Measurements from ENCODE around the gene IFI16. TPM values are rescaled to one million over a fixed set of nuclear protein-coding genes. Genes with fewer than 3 reads are reported as not detected.
"Not testable (repeated sequence)": the region's sequence is repeated elsewhere in the genome, so short reads cannot be mapped to it uniquely, and the experiment has no call there.

The IFI16 gene
- total and polyA plus RNA-seq, 12 donors = 39.4 to 130 (median 95.3) TPM

DNA sequence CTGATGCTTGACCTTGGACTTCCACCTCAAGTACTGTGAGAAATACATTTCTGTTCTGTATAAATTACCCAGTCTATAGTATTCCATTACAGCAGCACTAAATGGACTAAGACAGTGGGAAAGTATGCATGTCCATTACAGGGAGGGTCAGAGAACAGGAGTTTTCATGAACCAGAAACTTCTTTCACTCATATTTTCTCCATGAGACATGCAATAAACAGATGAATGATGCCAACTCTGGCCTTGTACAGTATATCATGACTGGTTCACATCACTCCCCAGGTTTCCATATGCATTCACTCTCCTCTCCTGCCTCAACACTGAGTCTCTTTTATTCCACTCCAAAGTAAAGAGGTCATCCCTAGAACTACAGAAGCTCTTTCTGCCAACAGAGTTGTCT, 4.5 kb upstream of the IFI16 start:
- Histone ChIP-seq H3K27me3 (no peaks in the 10 kb centered on the region), H3K4me1 (replicated peaks in 1 of 2) (peaks cover 5 to 42% of the 10 kb centered on the region in 2 donors), H3K36me3 (replicated peaks in 1 of 2) (no peaks in the 10 kb centered on the region), H3K4me3 (no peak overlapping the region), H3K9me3 (replicated peaks in 1 of 3) (no peaks in the 10 kb centered on the region), H3K27ac (peak overlapping the region in 2 of 5 donors; percentile 31 to 44)
- intact Hi-C loops (cut with DNase I) = no loop called here
- DNase-seq = no peak
- no peak for TF ChIP-seq POLR2A (IDR thresholded peaks at IDR 0.05)
- TF ChIP-seq, protein P1, sequence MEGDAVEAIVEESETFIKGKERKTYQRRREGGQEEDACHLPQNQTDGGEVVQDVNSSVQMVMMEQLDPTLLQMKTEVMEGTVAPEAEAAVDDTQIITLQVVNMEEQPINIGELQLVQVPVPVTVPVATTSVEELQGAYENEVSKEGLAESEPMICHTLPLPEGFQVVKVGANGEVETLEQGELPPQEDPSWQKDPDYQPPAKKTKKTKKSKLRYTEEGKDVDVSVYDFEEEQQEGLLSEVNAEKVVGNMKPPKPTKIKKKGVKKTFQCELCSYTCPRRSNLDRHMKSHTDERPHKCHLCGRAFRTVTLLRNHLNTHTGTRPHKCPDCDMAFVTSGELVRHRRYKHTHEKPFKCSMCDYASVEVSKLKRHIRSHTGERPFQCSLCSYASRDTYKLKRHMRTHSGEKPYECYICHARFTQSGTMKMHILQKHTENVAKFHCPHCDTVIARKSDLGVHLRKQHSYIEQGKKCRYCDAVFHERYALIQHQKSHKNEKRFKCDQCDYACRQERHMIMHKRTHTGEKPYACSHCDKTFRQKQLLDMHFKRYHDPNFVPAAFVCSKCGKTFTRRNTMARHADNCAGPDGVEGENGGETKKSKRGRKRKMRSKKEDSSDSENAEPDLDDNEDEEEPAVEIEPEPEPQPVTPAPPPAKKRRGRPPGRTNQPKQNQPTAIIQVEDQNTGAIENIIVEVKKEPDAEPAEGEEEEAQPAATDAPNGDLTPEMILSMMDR (IDR thresholded peaks at IDR 0.05) = no peak

DNA sequence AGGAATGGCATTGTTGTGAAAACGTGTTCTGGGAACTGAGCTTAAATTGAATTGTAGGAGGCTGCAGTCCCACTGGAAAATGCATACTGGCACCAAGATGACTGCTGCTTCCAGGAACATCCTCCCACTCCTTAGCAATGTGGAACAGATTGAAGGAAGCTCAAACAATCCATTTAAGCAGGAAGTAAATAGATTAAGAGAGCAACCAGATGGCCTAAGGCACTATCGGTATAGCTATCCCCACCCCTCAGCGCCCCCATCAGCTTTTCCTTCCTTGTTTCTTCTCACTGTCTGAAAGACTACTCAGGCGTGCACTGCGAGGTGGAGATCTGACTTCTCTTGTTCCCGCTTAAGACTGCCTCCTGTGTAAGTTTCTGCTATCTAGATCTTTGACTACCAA, 4.0 kb upstream of the IFI16 start:
- intact Hi-C loops (cut with DNase I) = no loop called here
- no peaks in the 10 kb centered on the region for H3K36me3 ChIP-seq (replicated peaks in 1 of 2)
- TF ChIP-seq, protein P1 (IDR thresholded peaks at IDR 0.05) = no peak
- no peak for TF ChIP-seq POLR2A (IDR thresholded peaks at IDR 0.05)
- H3K9me3 ChIP-seq (replicated peaks in 1 of 3) = no peaks in the 10 kb centered on the region
- DNase-seq = peak in 1 of 7 donors; percentile 27
- H3K4me1 ChIP-seq (replicated peaks in 1 of 2) = peaks cover 5 to 38% of the 10 kb centered on the region in 2 donors
- WGBS, 4 donors = 58 to 64% (median 62%) methylated on average over 6 of the region's 6 CpGs
- peak overlapping the region in 2 of 5 donors; percentile 31 to 44 for H3K27ac ChIP-seq
- H3K4me3 ChIP-seq = no peak overlapping the region
- no peaks in the 10 kb centered on the region for H3K27me3 ChIP-seq

DNA sequence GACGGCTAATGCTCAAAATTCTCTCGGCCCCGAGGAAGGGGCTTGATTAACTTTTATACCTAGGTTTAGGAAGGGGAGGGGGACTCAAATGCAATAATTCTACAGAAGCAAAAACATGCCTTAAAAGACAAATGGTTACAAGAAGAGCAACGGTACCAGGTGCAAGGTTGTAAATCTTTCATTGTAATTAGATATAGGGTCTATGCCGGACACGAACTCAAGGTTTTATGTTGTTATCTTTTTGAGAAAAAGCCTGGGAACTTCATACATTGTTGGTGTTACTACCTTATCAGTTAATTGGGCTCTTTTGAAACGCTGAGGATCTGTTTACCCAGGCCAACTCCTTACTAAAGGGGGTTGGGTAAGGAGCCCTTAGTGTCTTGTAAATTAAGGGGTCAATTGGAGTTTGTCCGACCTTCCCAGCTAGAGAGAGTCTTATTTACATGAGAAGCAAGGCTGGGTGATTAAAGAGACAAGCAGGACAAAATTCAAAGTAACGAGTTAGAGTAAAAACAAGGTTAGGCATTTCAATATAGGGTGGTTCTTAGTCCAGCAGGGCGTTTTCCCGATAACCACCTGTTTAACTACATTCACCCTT, 3.4 kb upstream of the IFI16 start:
- DNase-seq; H3K36me3 ChIP-seq (replicated peaks in 1 of 2); H3K27me3 ChIP-seq; H3K9me3 ChIP-seq (replicated peaks in 1 of 3); intact Hi-C loops (cut with DNase I); H3K4me3 ChIP-seq: not testable (repeated sequence)
- peak overlapping the region in 1 of 5 donors; percentile 44 for H3K27ac ChIP-seq
- H3K4me1 ChIP-seq (replicated peaks in 1 of 2) = peaks cover 0 to 33% of the 10 kb centered on the region in 2 donors
- WGBS, 4 donors = 77 to 81% (median 78%) methylated on average over 11 of the region's 11 CpGs

DNA sequence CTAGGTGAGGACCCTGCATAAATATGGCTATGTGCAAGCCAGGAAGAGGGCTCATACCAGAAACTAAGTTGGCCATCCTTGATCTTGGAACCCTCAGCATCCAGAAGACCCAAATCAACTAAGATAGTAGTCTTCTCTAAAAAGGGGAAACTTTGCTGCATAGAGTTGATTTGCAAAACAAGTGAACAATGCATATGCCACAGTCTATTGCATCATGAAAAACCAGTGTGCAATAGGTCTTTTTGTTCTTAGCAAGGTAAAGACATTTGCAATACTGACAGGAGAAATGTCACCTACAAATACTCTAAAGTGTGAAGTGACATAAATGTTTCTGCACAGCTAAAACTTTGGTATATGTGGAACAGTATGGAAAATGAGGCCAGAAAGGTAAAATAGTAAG, 2.0 kb upstream of the IFI16 start:
- H3K27me3 ChIP-seq = no peaks in the 10 kb centered on the region
- no peak overlapping the region for H3K27ac ChIP-seq
- intact Hi-C loops (cut with DNase I) = no loop called here
- no peak overlapping the region for H3K4me3 ChIP-seq
- no peak for DNase-seq
- no peaks in the 10 kb centered on the region for H3K36me3 ChIP-seq (replicated peaks in 1 of 2)
- H3K9me3 ChIP-seq (replicated peaks in 1 of 3) = no peaks in the 10 kb centered on the region
- H3K4me1 ChIP-seq (replicated peaks in 1 of 2) = peaks cover 0 to 34% of the 10 kb centered on the region in 2 donors
- no peak for TF ChIP-seq POLR2A (IDR thresholded peaks at IDR 0.05)
- TF ChIP-seq, protein P1 (IDR thresholded peaks at IDR 0.05) = no peak

DNA sequence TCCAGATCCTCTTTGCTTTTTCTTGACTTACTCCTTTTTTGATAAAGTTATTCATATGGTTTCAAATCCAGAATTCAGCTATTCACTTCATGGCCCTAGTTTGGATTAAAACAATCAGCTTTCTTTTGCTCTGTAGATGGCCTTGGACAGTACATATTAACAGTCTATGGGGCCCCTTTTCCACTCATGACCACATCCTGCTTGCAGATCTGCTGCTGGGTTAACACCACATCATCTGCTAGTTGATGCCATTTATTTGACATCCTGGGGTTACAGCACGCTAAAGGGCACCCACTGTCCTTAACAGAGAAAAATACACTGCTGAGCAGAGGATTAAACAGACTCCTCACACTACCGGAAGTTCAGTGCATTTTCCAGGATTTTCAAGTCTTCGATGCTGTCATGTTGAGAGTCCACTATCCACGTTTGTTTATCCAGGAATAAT, 941 bp upstream of the IFI16 start:
- Histone ChIP-seq H3K9me3 (replicated peaks in 1 of 3) (no peaks in the 10 kb centered on the region), H3K4me3 (no peak overlapping the region), H3K27ac (peak overlapping the region in 3 of 5 donors; percentile 69 to 89 (median 88)), H3K27me3 (no peaks in the 10 kb centered on the region), H3K36me3 (replicated peaks in 1 of 2) (no peaks in the 10 kb centered on the region), H3K4me1 (replicated peaks in 1 of 2) (peaks cover 0 to 42% of the 10 kb centered on the region in 2 donors)
- TF ChIP-seq, protein P1 (IDR thresholded peaks at IDR 0.05) = no peak
- TF ChIP-seq POLR2A (IDR thresholded peaks at IDR 0.05) = no peak
- intact Hi-C loops (cut with DNase I) = no loop called here
- 33 to 63% (median 43%) methylated on average over 4 of the region's 4 CpGs for WGBS, 4 donors
- peak in 2 of 7 donors; percentile 18 to 27 for DNase-seq

Measured in adrenal gland (tissue), 12 donors.